Keratinocyte (primary cell): ENCODE measurements around the gene CLDN1.

Source experiments
- CTCF ChIP-seq, 3 experiments: IDR thresholded peaks in 1 of 3; conservative IDR thresholded peaks in 1 of 3; optimal IDR thresholded peaks in 1 of 3; 2 replicates in 2 of 3; 3 replicates in 1 of 3; pipeline versions ENCODE3 to v1.5.1; 2011; ENCODE audit warnings: low read length in 3 of 3, mild to moderate bottlenecking in 3 of 3, moderate library complexity in 2 of 3, control low read depth in 1 of 3, inconsistent platforms in 1 of 3; ENCODE audit not compliant: insufficient read depth in 2 of 3; ENCODE audit errors: extremely low read depth in 1 of 3
- EZH2 ChIP-seq: IDR thresholded peaks from one replicate; pipeline ENCODE4 v1.6.1; 2012; ENCODE audit warnings: inconsistent platforms, mild to moderate bottlenecking, low read length, moderate library complexity

DNA sequence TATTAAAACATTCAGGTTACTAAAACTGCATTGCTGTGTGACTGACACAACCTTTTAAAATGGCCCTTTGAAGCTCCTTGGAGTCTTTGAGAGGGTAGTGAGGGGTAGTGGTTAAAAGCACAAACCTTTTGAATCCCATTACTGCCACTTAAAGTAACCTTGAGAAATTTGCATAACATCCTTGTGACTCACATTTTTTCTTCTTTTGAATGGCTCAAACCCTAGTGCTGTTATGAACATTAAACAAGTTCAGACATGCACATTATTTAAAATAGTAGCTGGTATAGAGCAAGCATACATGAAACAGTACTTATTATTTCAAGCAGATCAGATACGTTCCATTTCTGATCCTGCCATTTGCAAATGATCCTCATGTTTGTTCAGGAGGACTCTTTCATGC, 3.7 kb upstream of the CLDN1 start:
- TF ChIP-seq CTCF (optimal IDR thresholded peaks at IDR 0.05 in 1 of 3, IDR thresholded peaks at IDR 0.05 in 1 of 3, conservative IDR thresholded peaks at IDR 0.05 in 1 of 3; ENCODE audit: extremely low read depth in 1 of 3, insufficient read depth in 2 of 3, low read length in 3 of 3) (no peak), EZH2 (no peak)
